Peyer's patch (tissue), 4 donors: ENCODE results near the gene BSG.

Source experiments
- CTCF ChIP-seq, 6 experiments: fragments of 450-650 bp in 4 of 6; fragments of 200-600 bp in 2 of 6; sonication (generic) in 1 of 6; IDR thresholded peaks; one replicate each; pipeline ENCODE4 v1.5.1; 2017 to 2019; ENCODE audit warnings: antibody characterized with exemption in 6 of 6, mild to moderate bottlenecking in 3 of 6, moderate library complexity in 1 of 6
- POLR2A ChIP-seq, 2 donors: fragments of 450-650 bp; IDR thresholded peaks; one replicate each; pipeline ENCODE4 v1.5.1; 2017; ENCODE audit warnings: antibody characterized with exemption in 2 of 2, mild to moderate bottlenecking in 2 of 2, moderate library complexity in 2 of 2

GRCh38 chr19:538641-539428, 33.6 kb upstream of the BSG start:
- TF ChIP-seq CTCF (IDR thresholded peaks at IDR 0.05) (no peak), POLR2A (IDR thresholded peaks at IDR 0.05) (no peak)
